ENCODE results near the gene FBXO42.

FBXO42 gene

GRCh38 chr1:16293538-16293937 is 58.7 kb downstream of the FBXO42 start:
- TF ChIP-seq CTCF (IDR thresholded peaks at IDR 0.05; ENCODE audit: low read depth, low read length), result no peak
- no peak for DNase-seq
- no peak overlapping the region for H3K4me3 ChIP-seq (ENCODE audit: low read depth, low read length)
- H3K9me3 ChIP-seq (ENCODE audit: severe bottlenecking), result no peaks in the 10 kb centered on the region
- H3K36me3 ChIP-seq, result peaks cover 29% of the 10 kb centered on the region
- H3K27me3 ChIP-seq (ENCODE audit: insufficient read depth, low read depth, severe bottlenecking), result no peaks in the 10 kb centered on the region
- no peak overlapping the region for H3K27ac ChIP-seq

- no peak for TF ChIP-seq CTCF (IDR thresholded peaks at IDR 0.05; ENCODE audit: low read depth, low read length)
- H3K9me3 ChIP-seq (ENCODE audit: severe bottlenecking), result no peaks in the 10 kb centered on the region
- H3K27ac ChIP-seq, result no peak overlapping the region
- H3K4me3 ChIP-seq (ENCODE audit: low read depth, low read length), result no peak overlapping the region
- H3K27me3 ChIP-seq (ENCODE audit: insufficient read depth, low read depth, severe bottlenecking), result no peaks in the 10 kb centered on the region
- H3K36me3 ChIP-seq, result peaks cover 32% of the 10 kb centered on the region
- no peak for DNase-seq
Observed at GRCh38 chr1:16292739-16293138, 59.5 kb downstream of the FBXO42 start.

GRCh38 chr1:16289959-16290358 is 62.3 kb downstream of the FBXO42 start:
- Histone ChIP-seq H3K9me3 (ENCODE audit: severe bottlenecking) (no peaks in the 10 kb centered on the region), H3K36me3 (peaks cover 37% of the 10 kb centered on the region), H3K27ac (no peak overlapping the region), H3K4me3 (ENCODE audit: low read depth, low read length) (no peak overlapping the region), H3K27me3 (ENCODE audit: insufficient read depth, low read depth, severe bottlenecking) (no peaks in the 10 kb centered on the region)
- no peak for DNase-seq
- TF ChIP-seq CTCF (IDR thresholded peaks at IDR 0.05; ENCODE audit: low read depth, low read length), result no peak

GRCh38 chr1:16286122-16286521 is 66.2 kb downstream of the FBXO42 start:
- no peak overlapping the region for H3K27ac ChIP-seq

GRCh38 chr1:16281765-16282164 is 70.5 kb downstream of the FBXO42 start:
- Histone ChIP-seq H3K27me3 (ENCODE audit: insufficient read depth, low read depth, severe bottlenecking) (no peaks in the 10 kb centered on the region), H3K27ac (no peak overlapping the region), H3K36me3 (peaks cover 6% of the 10 kb centered on the region; the same call in 1 of the 2 replicates), H3K4me3 (ENCODE audit: low read depth, low read length) (no peak overlapping the region), H3K9me3 (ENCODE audit: severe bottlenecking) (no peaks in the 10 kb centered on the region)
- no peak for TF ChIP-seq CTCF (IDR thresholded peaks at IDR 0.05; ENCODE audit: low read depth, low read length)
- DNase-seq, result no peak

More at GRCh38 chr1:16286122-16286521, 66.2 kb downstream of the FBXO42 start:
- no peaks in the 10 kb centered on the region for H3K9me3 ChIP-seq (ENCODE audit: severe bottlenecking)
- TF ChIP-seq CTCF (IDR thresholded peaks at IDR 0.05; ENCODE audit: low read depth, low read length), result no peak
- no peaks in the 10 kb centered on the region for H3K27me3 ChIP-seq (ENCODE audit: insufficient read depth, low read depth, severe bottlenecking)
- peaks cover 18% of the 10 kb centered on the region for H3K36me3 ChIP-seq
- H3K4me3 ChIP-seq (ENCODE audit: low read depth, low read length), result no peak overlapping the region
- peak; percentile 45 for DNase-seq

- TF ChIP-seq CTCF (IDR thresholded peaks at IDR 0.05; ENCODE audit: low read depth, low read length), result no peak
- DNase-seq, result no peak
- no peak overlapping the region for H3K27ac ChIP-seq
- H3K27me3 ChIP-seq (ENCODE audit: insufficient read depth, low read depth, severe bottlenecking), result no peaks in the 10 kb centered on the region
- H3K4me3 ChIP-seq (ENCODE audit: low read depth, low read length), result no peak overlapping the region
- no peaks in the 10 kb centered on the region for H3K9me3 ChIP-seq (ENCODE audit: severe bottlenecking)
- H3K36me3 ChIP-seq, result no peaks in the 10 kb centered on the region
Observed at GRCh38 chr1:16279186-16279585, 73.1 kb downstream of the FBXO42 start.

Data from WERI-Rb-1 (cell line).